ENCODE data around the gene HUWE1.

Gene HUWE1

GRCh38 chrX:53622431-53622830, 64.1 kb downstream of the HUWE1 start:
- in situ Hi-C loops (cut with HindIII; ENCODE audit: low sequenced_read_pairs) = no loop called here

GRCh38 chrX:53621418-53621986, 65.0 kb downstream of the HUWE1 start:
- in situ Hi-C loops (cut with HindIII; ENCODE audit: low sequenced_read_pairs) = no loop called here

GRCh38 chrX:53616946-53617345, 69.6 kb downstream of the HUWE1 start:
- in situ Hi-C loops (cut with HindIII; ENCODE audit: low sequenced_read_pairs) = no loop called here

GRCh38 chrX:53606456-53606855, 80.1 kb downstream of the HUWE1 start:
- in situ Hi-C loops (cut with HindIII; ENCODE audit: low sequenced_read_pairs) = no loop called here

GRCh38 chrX:53605004-53605403, 81.5 kb downstream of the HUWE1 start:
- in situ Hi-C loops (cut with HindIII; ENCODE audit: low sequenced_read_pairs) = no loop called here

DNA sequence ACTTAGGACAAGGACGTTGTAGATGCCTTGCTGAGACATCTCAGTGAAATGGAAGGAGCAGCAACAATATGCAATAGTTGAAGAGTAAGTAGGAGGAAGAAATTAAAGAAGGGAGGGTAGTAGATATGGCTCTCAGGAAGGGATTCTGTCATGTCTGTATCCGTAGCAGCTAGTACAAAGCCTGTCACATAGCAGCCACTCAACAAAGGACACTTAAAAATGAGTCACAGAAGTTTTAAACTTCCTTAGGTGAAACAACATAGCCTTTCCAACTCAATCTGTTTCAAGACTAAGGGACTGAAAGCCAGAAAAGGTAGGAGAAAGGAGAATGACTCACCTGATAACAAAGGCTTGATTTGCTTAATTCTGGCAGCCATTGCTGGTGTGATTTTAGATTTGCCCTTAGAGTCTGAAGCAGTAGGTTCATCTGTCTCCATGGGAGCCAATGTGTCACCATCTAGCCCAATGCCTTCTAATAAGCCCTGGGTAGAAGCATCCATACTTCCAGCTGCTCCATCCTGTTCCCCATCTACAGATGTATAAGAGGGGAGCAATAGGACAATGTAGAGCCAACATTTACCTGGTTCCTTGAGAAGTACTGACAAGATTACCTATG, 86.6 kb downstream of the HUWE1 start:
- in situ Hi-C loops (cut with HindIII; ENCODE audit: low sequenced_read_pairs) = no loop called here

DNA sequence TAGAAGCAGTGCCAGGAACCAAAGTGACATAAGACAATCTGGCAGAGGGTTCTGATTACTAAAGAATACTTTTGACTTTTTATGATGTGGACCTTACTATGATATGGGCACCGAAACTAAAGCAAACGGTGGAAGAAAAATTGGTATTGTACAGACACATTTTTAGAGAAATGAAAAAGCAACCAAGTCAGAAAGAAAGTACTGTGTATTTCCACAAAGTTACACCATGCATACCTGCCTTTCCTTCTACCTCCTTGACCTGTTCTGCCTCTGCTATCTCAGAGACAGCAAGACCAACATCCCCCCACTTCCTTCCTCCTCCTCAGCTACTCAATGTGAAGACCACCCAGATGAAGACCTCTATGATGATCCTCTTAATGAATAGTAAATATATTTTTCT, 88.3 kb downstream of the HUWE1 start:
- in situ Hi-C loops (cut with HindIII; ENCODE audit: low sequenced_read_pairs) = no loop called here

DNA sequence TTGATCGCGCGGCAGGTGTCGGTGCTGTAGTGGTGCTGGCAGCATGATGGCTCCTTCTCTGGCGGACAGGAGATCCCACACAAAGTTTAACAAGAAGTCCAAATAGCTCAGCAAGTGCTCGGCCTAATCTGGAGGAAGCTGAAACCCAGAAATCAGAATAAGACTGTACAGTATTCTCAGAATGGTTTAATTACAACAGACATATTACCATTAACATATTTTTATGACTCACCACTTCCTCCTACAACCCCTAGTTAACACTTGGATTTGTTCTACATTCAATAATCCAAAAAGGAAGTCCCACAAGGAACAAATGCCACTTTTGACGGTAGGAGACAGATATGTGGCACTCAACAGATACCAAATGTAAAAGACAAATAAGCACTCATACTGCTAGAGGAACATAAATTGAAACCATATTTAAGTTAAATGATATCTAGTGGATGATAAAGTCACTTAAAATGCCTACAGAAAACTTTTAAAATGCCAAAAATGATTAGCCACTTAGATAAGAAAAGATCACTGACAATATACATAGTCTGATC, 91.2 kb downstream of the HUWE1 start:
- in situ Hi-C loops (cut with HindIII; ENCODE audit: low sequenced_read_pairs) = no loop called here

- in situ Hi-C loops (cut with HindIII; ENCODE audit: low sequenced_read_pairs) = no loop called here
Measured at GRCh38 chrX:53594354-53594753, 92.2 kb downstream of the HUWE1 start.

GRCh38 chrX:53587795-53588420, 98.6 kb downstream of the HUWE1 start:
- in situ Hi-C loops (cut with HindIII; ENCODE audit: low sequenced_read_pairs) = no loop called here

DNA sequence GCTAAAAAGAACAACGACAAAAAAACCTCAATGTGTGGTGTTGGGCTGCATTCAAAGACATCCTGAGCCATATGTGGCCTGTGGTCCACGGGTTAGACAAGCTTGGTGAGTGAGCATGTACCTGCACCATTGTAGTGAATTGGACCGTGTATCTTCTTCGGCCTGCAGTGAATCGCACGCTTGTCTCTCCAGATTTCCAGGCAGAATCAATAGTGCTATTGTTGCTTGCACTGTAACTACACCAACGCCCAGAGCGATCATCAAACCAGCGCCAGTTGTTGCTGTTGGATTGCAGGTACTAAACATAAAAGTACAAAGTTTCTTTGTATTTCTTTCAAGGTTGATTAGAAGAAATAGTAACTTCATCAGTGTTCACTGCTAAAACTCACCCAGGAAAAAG, 101.6 kb downstream of the HUWE1 start:
- in situ Hi-C loops (cut with HindIII; ENCODE audit: low sequenced_read_pairs) = no loop called here

DNA sequence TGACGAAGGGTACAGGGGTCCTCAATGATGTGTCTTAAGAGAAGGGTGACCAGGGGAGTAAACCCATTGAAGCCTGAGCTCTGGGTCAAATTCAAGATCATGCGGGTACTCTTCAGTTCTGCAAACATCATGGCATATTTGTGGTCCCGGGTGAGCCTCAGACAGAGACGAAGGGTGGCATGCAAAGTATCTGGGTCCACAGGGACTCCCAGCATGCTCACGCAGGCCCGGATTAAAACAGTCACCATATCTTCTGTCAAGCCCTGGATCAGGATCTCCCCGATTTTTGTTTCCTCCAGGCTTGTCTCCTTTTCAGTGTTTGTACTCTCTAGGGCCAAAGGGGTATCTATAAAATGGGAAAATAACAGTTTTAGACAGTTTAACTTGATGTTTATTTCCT, 102.9 kb downstream of the HUWE1 start:
- in situ Hi-C loops (cut with HindIII; ENCODE audit: low sequenced_read_pairs) = no loop called here

- in situ Hi-C loops (cut with HindIII; ENCODE audit: low sequenced_read_pairs) = no loop called here
Measured at GRCh38 chrX:53580742-53581504, 105.6 kb downstream of the HUWE1 start.

DNA sequence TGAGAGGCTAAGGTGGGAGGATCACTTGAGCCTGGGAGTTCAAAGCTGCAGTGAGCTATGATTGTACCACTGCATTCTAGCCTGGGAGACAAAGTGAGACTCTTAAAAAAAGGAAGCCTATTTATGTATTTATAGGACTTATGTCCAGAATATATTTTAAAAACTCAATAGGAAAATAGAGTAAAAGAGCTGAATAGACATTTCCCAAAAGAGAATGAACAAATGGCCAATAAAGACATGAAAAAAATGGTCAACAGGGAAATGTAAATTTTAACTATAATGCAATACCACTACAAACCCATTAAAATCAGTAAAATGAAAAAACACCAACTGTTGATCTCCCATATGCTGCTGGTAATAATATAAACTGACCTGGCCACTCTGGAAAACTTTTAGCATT, 115.0 kb downstream of the HUWE1 start:
- in situ Hi-C loops (cut with HindIII; ENCODE audit: low sequenced_read_pairs) = no loop called here

DNA sequence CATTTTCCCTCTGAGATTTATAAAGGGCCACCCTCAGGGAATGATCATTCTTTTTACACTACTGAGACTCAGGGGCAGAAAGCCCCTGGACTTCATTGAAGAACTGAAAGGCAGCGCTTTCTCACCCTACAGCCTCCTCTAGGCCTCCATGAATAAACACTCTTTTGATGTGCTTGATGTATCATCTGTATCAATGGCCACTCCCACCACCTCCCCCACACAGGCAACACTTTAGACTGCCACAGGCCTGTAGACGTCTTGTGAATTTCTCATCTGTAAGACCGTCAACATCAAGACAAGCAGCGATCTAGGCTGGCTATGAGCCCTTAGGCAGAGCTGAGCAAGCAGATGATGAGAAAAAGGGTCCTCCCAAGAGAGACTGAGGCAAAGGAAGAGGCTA, 123.2 kb downstream of the HUWE1 start:
- in situ Hi-C loops (cut with HindIII; ENCODE audit: low sequenced_read_pairs) = no loop called here

DNA sequence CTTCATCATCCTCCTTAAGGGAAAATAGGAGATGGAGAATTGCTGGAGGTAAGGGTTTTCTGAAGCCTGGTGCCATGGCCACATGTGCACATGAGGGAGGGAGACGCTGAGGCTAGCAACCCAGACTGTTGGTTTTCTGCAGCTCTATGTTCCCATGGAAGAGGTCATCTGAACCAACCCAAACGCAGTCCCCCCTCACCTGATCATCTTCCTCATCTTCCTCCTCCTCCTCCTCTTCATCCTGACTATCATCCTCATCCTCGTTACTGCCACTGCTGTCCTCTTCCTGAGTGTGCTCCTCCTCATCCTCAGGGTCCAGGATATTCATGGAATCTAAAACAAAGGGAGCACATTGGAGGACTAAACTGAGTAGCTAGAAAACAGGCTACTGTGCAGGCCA, 124.6 kb downstream of the HUWE1 start:
- in situ Hi-C loops (cut with HindIII; ENCODE audit: low sequenced_read_pairs) = no loop called here

DNA sequence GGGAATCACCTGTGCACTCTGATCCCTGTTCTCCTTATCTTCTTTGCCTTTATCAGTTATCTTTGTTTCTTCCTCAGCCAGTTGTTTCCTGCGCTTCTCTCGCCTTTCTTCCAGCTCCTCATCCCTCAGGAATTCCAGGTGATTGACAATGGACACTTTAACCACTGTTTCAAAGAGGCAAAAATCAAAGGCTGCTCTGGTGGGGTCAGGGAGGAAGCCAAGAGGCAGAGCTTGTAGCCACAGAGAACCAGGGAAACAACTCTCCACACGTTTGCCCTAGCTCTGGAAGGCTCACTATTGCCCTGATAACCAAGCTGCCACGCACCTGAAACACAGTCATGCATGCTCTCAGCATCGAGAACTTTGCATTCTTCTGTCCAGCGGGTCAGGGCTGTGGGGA, 127.9 kb downstream of the HUWE1 start:
- in situ Hi-C loops (cut with HindIII; ENCODE audit: low sequenced_read_pairs) = no loop called here

- in situ Hi-C loops (cut with HindIII; ENCODE audit: low sequenced_read_pairs) = no loop called here
Measured at GRCh38 chrX:53556868-53557267, 129.7 kb downstream of the HUWE1 start.

- in situ Hi-C loops (cut with HindIII; ENCODE audit: low sequenced_read_pairs) = no loop called here
Measured at GRCh38 chrX:53550756-53551463, 135.6 kb downstream of the HUWE1 start.

- in situ Hi-C loops (cut with HindIII; ENCODE audit: low sequenced_read_pairs) = no loop called here
Measured at GRCh38 chrX:53547668-53548067, 138.9 kb downstream of the HUWE1 start.

DNA sequence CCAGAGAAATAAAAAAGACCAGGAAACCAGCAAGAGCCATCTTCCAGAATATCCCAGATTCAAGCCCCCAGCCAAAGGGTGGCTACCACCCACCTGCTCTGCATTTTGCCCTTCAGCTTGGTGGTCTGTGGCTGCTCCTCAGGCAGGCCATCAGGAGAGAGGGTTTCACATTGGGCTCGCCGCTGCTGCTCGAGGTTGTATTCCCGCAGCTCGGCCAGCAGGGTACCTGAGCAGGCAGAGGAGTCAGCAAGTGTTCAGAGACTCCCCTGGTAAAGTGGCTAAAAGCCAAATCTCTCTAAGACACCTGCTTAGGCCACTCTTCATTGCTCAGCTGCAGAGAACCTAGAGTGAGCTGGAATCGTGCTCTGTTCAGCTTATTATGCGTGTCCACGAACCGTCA, 141.6 kb downstream of the HUWE1 start:
- in situ Hi-C loops (cut with HindIII; ENCODE audit: low sequenced_read_pairs) = loop anchor here (5.0 kb wide), 1 partner anchor 82 kb away; no protein-coding TSS in a partner anchor

Data from endothelial cell of hepatic sinusoid (primary cell).